Hematopoietic multipotent progenitor cell treated with erythropoietin and hydrocortisone succinate and interleukin-3 and kit ligand, for 15 days (in vitro differentiated cells): Measurements from ENCODE around the gene WASHC3.

ENCODE experiments used
- DNase-seq: peaks from one replicate; pipeline ENCODE4 v3.0.0-alpha.2; 2015; ENCODE audit warnings: low spot score

Gene WASHC3

GRCh38 chr12:101967506-101967905 is 94.3 kb downstream of the WASHC3 start:
- no peak for DNase-seq

GRCh38 chr12:101966496-101966895 is 95.3 kb downstream of the WASHC3 start:
- no peak for DNase-seq

GRCh38 chr12:101963697-101964096 is 98.1 kb downstream of the WASHC3 start:
- DNase-seq, result peak; percentile 71
